ENCODE measurements around the gene DMP1.
A peak's percentile ranks its signal among the peaks of the same experiment; 100 is the strongest.

DMP1 gene, protein sequence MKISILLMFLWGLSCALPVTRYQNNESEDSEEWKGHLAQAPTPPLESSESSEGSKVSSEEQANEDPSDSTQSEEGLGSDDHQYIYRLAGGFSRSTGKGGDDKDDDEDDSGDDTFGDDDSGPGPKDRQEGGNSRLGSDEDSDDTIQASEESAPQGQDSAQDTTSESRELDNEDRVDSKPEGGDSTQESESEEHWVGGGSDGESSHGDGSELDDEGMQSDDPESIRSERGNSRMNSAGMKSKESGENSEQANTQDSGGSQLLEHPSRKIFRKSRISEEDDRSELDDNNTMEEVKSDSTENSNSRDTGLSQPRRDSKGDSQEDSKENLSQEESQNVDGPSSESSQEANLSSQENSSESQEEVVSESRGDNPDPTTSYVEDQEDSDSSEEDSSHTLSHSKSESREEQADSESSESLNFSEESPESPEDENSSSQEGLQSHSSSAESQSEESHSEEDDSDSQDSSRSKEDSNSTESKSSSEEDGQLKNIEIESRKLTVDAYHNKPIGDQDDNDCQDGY

DNA sequence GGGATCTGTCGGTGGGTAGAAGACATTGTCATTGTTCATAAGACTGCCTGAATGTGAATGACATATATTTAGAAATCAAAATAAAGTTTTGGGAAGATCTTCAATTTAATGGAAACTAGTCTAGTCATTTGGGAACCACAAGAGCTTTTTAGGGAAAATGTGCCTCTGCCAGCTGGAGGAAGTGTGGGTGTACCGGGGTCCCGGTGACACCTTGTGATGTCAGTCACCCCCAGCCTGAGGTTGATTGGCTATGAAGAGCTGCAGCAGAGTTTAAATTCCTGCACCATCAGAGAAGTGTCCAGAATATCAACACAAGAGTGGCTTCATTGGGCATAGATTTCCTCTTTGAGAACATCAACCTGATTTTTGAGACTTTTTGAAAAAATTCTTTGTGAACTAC is at the start of gene DMP1:
TSS of gene DMP1 (plus strand) at position 301 of the 400 bp plus-strand sequence. CDS start 6,213 bp downstream, outside the sequence.
- H3K9ac ChIP-seq (ENCODE audit: low read length): no peak within 1 kb of the TSS
- no peaks in the 10 kb centered on the region for H3K4me1 ChIP-seq (ENCODE audit: low read length)
- no peaks in the 10 kb centered on the region for H4K20me1 ChIP-seq (ENCODE audit: insufficient read depth, low read length)
- H3K27me3 ChIP-seq (ENCODE audit: low read depth, low read length): no peaks in the 10 kb centered on the region
- H3K79me2 ChIP-seq (ENCODE audit: low read length): no peaks in the 10 kb centered on the region
- H3K4me2 ChIP-seq (ENCODE audit: low read length): no peak within 1 kb of the TSS
- H2AFZ ChIP-seq (ENCODE audit: low read depth, low read length): no peak within 1 kb of the TSS
- no peaks in the 10 kb centered on the region for H3K36me3 ChIP-seq (replicated peaks; ENCODE audit: low read depth, low read length)
- TF ChIP-seq EZH2phosphoT487 (IDR thresholded peaks at IDR 0.05; ENCODE audit: low read depth): no peak
- TF ChIP-seq, protein P1, sequence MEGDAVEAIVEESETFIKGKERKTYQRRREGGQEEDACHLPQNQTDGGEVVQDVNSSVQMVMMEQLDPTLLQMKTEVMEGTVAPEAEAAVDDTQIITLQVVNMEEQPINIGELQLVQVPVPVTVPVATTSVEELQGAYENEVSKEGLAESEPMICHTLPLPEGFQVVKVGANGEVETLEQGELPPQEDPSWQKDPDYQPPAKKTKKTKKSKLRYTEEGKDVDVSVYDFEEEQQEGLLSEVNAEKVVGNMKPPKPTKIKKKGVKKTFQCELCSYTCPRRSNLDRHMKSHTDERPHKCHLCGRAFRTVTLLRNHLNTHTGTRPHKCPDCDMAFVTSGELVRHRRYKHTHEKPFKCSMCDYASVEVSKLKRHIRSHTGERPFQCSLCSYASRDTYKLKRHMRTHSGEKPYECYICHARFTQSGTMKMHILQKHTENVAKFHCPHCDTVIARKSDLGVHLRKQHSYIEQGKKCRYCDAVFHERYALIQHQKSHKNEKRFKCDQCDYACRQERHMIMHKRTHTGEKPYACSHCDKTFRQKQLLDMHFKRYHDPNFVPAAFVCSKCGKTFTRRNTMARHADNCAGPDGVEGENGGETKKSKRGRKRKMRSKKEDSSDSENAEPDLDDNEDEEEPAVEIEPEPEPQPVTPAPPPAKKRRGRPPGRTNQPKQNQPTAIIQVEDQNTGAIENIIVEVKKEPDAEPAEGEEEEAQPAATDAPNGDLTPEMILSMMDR (IDR thresholded peaks at IDR 0.05; ENCODE audit: low read depth, low read length): no peak
- no peaks in the 10 kb centered on the region for H3K9me3 ChIP-seq (ENCODE audit: insufficient read depth, low read length)
- H3K27ac ChIP-seq (ENCODE audit: low read length): no peak within 1 kb of the TSS
- no peak within 1 kb of the TSS for H3K4me3 ChIP-seq (ENCODE audit: low read length)

DNA sequence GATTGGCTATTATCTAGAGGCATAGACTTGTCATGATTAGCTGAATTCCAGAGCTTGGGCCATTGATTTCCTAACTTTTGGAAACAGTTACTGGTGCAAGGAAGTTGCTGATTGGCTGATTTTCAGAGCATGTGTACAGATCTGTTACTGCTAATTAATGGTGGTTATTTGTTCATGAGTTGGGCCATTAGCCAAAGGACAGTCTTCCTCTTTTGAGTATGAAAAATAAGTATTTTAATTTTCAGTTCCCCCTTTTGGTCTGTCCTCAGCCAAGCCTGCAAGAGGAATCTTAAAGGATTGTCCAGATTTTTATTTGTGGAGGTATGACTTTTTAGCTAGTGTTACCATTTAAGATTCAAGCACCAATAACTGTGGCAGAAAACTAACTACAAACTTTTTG is 48.7 kb upstream of the DMP1 start:
- Histone ChIP-seq H2AFZ (ENCODE audit: low read depth, low read length) (no peak overlapping the region), H3K27ac (ENCODE audit: low read length) (no peak overlapping the region), H3K27me3 (ENCODE audit: low read depth, low read length) (no peaks in the 10 kb centered on the region), H3K79me2 (ENCODE audit: low read length) (no peaks in the 10 kb centered on the region), H3K9ac (ENCODE audit: low read length) (no peak overlapping the region), H3K4me1 (ENCODE audit: low read length) (peaks cover 4% of the 10 kb centered on the region), H3K4me2 (ENCODE audit: low read length) (no peak overlapping the region), H3K4me3 (ENCODE audit: low read length) (no peak overlapping the region), H3K36me3 (replicated peaks; ENCODE audit: low read depth, low read length) (no peaks in the 10 kb centered on the region), H3K9me3 (ENCODE audit: insufficient read depth, low read length) (no peaks in the 10 kb centered on the region), H4K20me1 (ENCODE audit: insufficient read depth, low read length) (no peaks in the 10 kb centered on the region)
- TF ChIP-seq, protein P1 (IDR thresholded peaks at IDR 0.05; ENCODE audit: low read depth, low read length): no peak
- no peak for TF ChIP-seq EZH2phosphoT487 (IDR thresholded peaks at IDR 0.05; ENCODE audit: low read depth)

DNA sequence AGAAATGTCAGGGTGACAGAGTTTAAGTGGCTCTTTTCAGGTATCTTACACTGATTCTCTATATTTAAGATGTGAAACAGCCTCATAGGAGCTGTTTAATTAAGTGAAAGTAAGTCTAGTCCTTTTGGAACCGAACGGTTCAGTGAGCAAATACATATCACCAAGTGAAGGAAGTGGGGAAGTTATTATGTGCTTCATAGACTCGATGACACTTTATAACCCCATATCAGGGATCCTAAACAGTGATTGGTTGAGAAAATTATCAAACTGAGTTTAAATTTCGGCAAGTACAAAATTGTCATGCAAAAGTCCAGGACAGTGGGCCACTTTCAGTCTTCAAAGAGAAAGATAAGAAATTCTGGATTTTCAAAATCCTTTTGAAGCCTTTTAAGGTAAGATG is 41.9 kb upstream of the DMP1 start, which contains the start of gene DSPP:
TSS of gene DSPP (plus strand) at position 301 of the 400 bp plus-strand sequence. CDS start 2,380 bp downstream, outside the sequence.
- Histone ChIP-seq H3K79me2 (ENCODE audit: low read length) (no peaks in the 10 kb centered on the region), H3K36me3 (replicated peaks; ENCODE audit: low read depth, low read length) (no peaks in the 10 kb centered on the region), H3K4me2 (ENCODE audit: low read length) (peak within 1 kb of the TSS; percentile 40), H2AFZ (ENCODE audit: low read depth, low read length) (peak within 1 kb of the TSS; percentile 24; the same call in 1 of the 2 replicates), H3K4me1 (ENCODE audit: low read length) (peaks cover 12% of the 10 kb centered on the region), H3K27ac (ENCODE audit: low read length) (no peak within 1 kb of the TSS), H4K20me1 (ENCODE audit: insufficient read depth, low read length) (no peaks in the 10 kb centered on the region), H3K4me3 (ENCODE audit: low read length) (peak within 1 kb of the TSS; percentile 32), H3K27me3 (ENCODE audit: low read depth, low read length) (no peaks in the 10 kb centered on the region), H3K9ac (ENCODE audit: low read length) (no peak within 1 kb of the TSS), H3K9me3 (ENCODE audit: insufficient read depth, low read length) (no peaks in the 10 kb centered on the region)
- no peak for TF ChIP-seq EZH2phosphoT487 (IDR thresholded peaks at IDR 0.05; ENCODE audit: low read depth)
- TF ChIP-seq, protein P1 (IDR thresholded peaks at IDR 0.05; ENCODE audit: low read depth, low read length): no peak

DNA sequence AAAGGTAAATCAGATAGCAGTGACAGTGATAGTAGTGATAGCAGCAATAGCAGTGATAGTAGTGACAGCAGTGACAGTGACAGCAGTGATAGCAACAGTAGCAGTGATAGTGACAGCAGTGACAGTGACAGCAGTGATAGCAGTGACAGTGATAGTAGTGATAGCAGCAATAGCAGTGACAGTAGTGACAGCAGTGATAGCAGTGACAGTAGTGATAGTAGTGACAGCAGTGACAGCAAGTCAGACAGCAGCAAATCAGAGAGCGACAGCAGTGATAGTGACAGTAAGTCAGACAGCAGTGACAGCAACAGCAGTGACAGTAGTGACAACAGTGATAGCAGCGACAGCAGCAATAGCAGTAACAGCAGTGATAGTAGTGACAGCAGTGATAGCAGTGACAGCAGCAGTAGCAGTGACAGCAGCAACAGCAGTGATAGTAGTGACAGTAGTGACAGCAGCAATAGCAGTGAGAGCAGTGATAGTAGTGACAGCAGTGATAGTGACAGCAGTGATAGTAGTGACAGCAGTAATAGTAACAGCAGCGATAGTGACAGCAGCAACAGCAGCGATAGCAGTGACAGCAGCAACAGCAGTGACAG is 35.7 kb upstream of the DMP1 start:
- no peak for TF ChIP-seq EZH2phosphoT487 (IDR thresholded peaks at IDR 0.05; ENCODE audit: low read depth)
- TF ChIP-seq, protein P1 (IDR thresholded peaks at IDR 0.05; ENCODE audit: low read depth, low read length): no peak
- Histone ChIP-seq H3K27me3 (ENCODE audit: low read depth, low read length) (peaks cover 10% of the 10 kb centered on the region), H2AFZ (ENCODE audit: low read depth, low read length) (no peak overlapping the region), H3K27ac (ENCODE audit: low read length) (no peak overlapping the region), H3K9ac (ENCODE audit: low read length) (no peak overlapping the region), H3K4me3 (ENCODE audit: low read length) (no peak overlapping the region), H3K4me2 (ENCODE audit: low read length) (no peak overlapping the region), H3K79me2 (ENCODE audit: low read length) (no peaks in the 10 kb centered on the region), H4K20me1 (ENCODE audit: insufficient read depth, low read length) (no peaks in the 10 kb centered on the region), H3K4me1 (ENCODE audit: low read length) (no peaks in the 10 kb centered on the region), H3K36me3 (replicated peaks; ENCODE audit: low read depth, low read length) (no peaks in the 10 kb centered on the region), H3K9me3 (ENCODE audit: insufficient read depth, low read length) (no peaks in the 10 kb centered on the region)

Measured in OCI-LY3 (cell line).